Liver (tissue), 3 donors: ENCODE data around the gene FAM219A.

ENCODE experiments used
- EGR1 ChIP-seq, 2 donors: IDR thresholded peaks; 2 replicates each; pipeline ENCODE4 v1.6.1; 2016 to 2018; ENCODE audit warnings: antibody characterized with exemption in 2 of 2, low read depth in 2 of 2
- FOXA1 ChIP-seq: IDR thresholded peaks from 2 replicates; pipeline ENCODE4 v1.6.1; 2016; ENCODE audit warnings: antibody characterized with exemption
- SP1 ChIP-seq: IDR thresholded peaks from 2 replicates; pipeline ENCODE4 v1.6.1; 2018; ENCODE audit warnings: antibody characterized with exemption, mild to moderate bottlenecking
- TAF1 ChIP-seq: conservative IDR thresholded peaks from 2 replicates; pipeline ENCODE4 v1.6.1; 2016; ENCODE audit warnings: antibody characterized with exemption, mild to moderate bottlenecking
- TF ChIP-seq, protein P1 (sequence below): IDR thresholded peaks from 2 replicates; pipeline ENCODE4 v1.6.1; 2016; ENCODE audit warnings: antibody characterized with exemption
- TF ChIP-seq, protein P2 (sequence below): fragments of 150-350 bp; IDR thresholded peaks from 2 replicates; pipeline ENCODE4 v1.5.1; 2017; ENCODE audit warnings: improper control_type of control experiment, low read depth, low read length; ENCODE audit not compliant: missing input control
- TF ChIP-seq, protein P3 (sequence below): IDR thresholded peaks from 2 replicates; pipeline ENCODE4 v1.6.1; 2016; ENCODE audit warnings: antibody characterized with exemption
- TF ChIP-seq, protein P4 (sequence below): IDR thresholded peaks from 2 replicates; pipeline ENCODE4 v1.6.1; 2016; ENCODE audit warnings: antibody characterized with exemption, mild to moderate bottlenecking
- donor health status: healthy.
- donor health status: healthy.

DNA sequence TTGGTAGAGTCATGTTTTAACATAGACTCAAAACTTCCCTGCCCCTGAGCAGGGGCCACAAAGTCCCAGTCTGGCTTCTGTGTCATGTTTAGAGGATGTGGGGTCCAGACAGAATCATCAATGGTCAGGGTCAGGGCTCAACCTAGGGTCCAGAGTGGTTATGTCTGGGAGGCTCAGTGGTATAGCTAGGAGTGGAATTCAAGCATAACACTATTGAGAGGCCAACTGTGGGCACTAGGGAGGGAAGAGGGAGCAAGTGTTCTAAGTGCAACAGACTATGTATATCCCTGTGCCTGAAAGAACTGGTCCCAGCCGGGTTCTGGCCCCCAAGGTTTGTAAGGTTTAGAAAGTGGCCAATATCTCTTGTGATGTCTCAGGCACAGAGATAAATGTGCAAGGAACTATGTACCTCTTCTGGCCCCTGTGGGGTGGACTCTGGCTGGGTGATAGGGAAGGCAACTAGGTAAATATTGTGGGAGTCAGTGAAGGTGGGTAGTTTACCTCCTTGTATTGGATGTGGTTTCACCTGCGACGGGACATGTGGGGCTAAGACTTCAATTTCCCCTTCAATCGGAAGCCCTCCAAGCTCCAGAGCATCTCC is 95.7 kb downstream of the FAM219A start:
- TF ChIP-seq, protein P1, sequence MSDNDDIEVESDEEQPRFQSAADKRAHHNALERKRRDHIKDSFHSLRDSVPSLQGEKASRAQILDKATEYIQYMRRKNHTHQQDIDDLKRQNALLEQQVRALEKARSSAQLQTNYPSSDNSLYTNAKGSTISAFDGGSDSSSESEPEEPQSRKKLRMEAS, result no peak
- TF ChIP-seq, protein P2, sequence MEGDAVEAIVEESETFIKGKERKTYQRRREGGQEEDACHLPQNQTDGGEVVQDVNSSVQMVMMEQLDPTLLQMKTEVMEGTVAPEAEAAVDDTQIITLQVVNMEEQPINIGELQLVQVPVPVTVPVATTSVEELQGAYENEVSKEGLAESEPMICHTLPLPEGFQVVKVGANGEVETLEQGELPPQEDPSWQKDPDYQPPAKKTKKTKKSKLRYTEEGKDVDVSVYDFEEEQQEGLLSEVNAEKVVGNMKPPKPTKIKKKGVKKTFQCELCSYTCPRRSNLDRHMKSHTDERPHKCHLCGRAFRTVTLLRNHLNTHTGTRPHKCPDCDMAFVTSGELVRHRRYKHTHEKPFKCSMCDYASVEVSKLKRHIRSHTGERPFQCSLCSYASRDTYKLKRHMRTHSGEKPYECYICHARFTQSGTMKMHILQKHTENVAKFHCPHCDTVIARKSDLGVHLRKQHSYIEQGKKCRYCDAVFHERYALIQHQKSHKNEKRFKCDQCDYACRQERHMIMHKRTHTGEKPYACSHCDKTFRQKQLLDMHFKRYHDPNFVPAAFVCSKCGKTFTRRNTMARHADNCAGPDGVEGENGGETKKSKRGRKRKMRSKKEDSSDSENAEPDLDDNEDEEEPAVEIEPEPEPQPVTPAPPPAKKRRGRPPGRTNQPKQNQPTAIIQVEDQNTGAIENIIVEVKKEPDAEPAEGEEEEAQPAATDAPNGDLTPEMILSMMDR, result no peak
- no peak for TF ChIP-seq TAF1
- TF ChIP-seq FOXA1, result no peak
- no peak for TF ChIP-seq SP1
- TF ChIP-seq, protein P3, sequence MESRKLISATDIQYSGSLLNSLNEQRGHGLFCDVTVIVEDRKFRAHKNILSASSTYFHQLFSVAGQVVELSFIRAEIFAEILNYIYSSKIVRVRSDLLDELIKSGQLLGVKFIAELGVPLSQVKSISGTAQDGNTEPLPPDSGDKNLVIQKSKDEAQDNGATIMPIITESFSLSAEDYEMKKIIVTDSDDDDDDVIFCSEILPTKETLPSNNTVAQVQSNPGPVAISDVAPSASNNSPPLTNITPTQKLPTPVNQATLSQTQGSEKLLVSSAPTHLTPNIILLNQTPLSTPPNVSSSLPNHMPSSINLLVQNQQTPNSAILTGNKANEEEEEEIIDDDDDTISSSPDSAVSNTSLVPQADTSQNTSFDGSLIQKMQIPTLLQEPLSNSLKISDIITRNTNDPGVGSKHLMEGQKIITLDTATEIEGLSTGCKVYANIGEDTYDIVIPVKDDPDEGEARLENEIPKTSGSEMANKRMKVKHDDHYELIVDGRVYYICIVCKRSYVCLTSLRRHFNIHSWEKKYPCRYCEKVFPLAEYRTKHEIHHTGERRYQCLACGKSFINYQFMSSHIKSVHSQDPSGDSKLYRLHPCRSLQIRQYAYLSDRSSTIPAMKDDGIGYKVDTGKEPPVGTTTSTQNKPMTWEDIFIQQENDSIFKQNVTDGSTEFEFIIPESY, result no peak
- TF ChIP-seq, protein P4, sequence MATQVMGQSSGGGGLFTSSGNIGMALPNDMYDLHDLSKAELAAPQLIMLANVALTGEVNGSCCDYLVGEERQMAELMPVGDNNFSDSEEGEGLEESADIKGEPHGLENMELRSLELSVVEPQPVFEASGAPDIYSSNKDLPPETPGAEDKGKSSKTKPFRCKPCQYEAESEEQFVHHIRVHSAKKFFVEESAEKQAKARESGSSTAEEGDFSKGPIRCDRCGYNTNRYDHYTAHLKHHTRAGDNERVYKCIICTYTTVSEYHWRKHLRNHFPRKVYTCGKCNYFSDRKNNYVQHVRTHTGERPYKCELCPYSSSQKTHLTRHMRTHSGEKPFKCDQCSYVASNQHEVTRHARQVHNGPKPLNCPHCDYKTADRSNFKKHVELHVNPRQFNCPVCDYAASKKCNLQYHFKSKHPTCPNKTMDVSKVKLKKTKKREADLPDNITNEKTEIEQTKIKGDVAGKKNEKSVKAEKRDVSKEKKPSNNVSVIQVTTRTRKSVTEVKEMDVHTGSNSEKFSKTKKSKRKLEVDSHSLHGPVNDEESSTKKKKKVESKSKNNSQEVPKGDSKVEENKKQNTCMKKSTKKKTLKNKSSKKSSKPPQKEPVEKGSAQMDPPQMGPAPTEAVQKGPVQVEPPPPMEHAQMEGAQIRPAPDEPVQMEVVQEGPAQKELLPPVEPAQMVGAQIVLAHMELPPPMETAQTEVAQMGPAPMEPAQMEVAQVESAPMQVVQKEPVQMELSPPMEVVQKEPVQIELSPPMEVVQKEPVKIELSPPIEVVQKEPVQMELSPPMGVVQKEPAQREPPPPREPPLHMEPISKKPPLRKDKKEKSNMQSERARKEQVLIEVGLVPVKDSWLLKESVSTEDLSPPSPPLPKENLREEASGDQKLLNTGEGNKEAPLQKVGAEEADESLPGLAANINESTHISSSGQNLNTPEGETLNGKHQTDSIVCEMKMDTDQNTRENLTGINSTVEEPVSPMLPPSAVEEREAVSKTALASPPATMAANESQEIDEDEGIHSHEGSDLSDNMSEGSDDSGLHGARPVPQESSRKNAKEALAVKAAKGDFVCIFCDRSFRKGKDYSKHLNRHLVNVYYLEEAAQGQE, result no peak
- TF ChIP-seq EGR1 (IDR thresholded peaks at IDR 0.05; ENCODE audit: low read depth in 2 of 2), result no peak
